MM.1S (cell line): ENCODE measurements around the gene AGK.
"Not testable (repeated sequence)": the region's sequence is repeated elsewhere in the genome, so short reads cannot be mapped to it uniquely, and the experiment has no call there.

Source experiments
- DNase-seq: peaks from one replicate; pipeline ENCODE4 v3.0.0-alpha.2; 2015
- H2AFZ ChIP-seq: fragments of 300-600 bp; sonication (generic); 2 replicates; pipeline ENCODE4 v1.6.0; 2016; ENCODE audit warnings: antibody characterized with exemption, low read length
- H3F3A ChIP-seq: fragments of 300-600 bp; sonication (generic); 2 replicates; pipeline ENCODE4 v1.6.1; 2016; ENCODE audit warnings: mild to moderate bottlenecking, antibody characterized with exemption, low read length, moderate library complexity, mixed read lengths; ENCODE audit not compliant: insufficient read depth
- H3K27ac ChIP-seq: fragments of 300-600 bp; sonication (generic); 2 replicates; pipeline ENCODE4 v1.5.1; 2016; ENCODE audit warnings: mild to moderate bottlenecking, low read length
- H3K27me3 ChIP-seq: fragments of 300-600 bp; sonication (generic); replicated peaks from 2 replicates; pipeline ENCODE4 v1.6.0; 2016; ENCODE audit warnings: low read length; ENCODE audit not compliant: insufficient read depth
- H3K36me3 ChIP-seq: fragments of 300-600 bp; sonication (generic); replicated peaks from 2 replicates; pipeline ENCODE4 v1.6.1; 2016; ENCODE audit warnings: mild to moderate bottlenecking, low read length, mixed read lengths; ENCODE audit not compliant: insufficient read depth
- H3K4me1 ChIP-seq: fragments of 300-600 bp; sonication (generic); 2 replicates; pipeline ENCODE4 v1.6.1; 2016; ENCODE audit warnings: low read length, mixed read lengths
- H3K4me2 ChIP-seq: fragments of 300-600 bp; sonication (generic); 2 replicates; pipeline ENCODE4 v1.6.0; 2016; ENCODE audit warnings: low read depth, low read length
- H3K4me3 ChIP-seq: fragments of 300-600 bp; sonication (generic); 2 replicates; pipeline ENCODE4 v1.5.1; 2016; ENCODE audit warnings: low read length, mixed read lengths
- H3K79me2 ChIP-seq: fragments of 300-600 bp; sonication (generic); 2 replicates; pipeline ENCODE4 v1.6.1; 2016; ENCODE audit warnings: mixed run types, low read length, mixed read lengths
- H3K9ac ChIP-seq: fragments of 300-600 bp; sonication (generic); 2 replicates; pipeline ENCODE4 v1.6.1; 2016; ENCODE audit warnings: low read length, mixed read lengths
- H3K9me2 ChIP-seq: fragments of 300-600 bp; sonication (generic); replicated peaks from 2 replicates; pipeline ENCODE4 v1.6.1; 2016; ENCODE audit warnings: mild to moderate bottlenecking, low read length, mixed read lengths; ENCODE audit not compliant: insufficient read depth
- H3K9me3 ChIP-seq: fragments of 300-600 bp; sonication (generic); replicated peaks from 2 replicates; pipeline ENCODE4 v1.6.1; 2016; ENCODE audit warnings: mild to moderate bottlenecking, low read length, mixed read lengths; ENCODE audit not compliant: insufficient read depth
- H4K20me1 ChIP-seq: fragments of 300-600 bp; sonication (generic); 2 replicates; pipeline ENCODE4 v1.6.1; 2016; ENCODE audit warnings: mild to moderate bottlenecking, low read length, moderate library complexity, mixed read lengths; ENCODE audit not compliant: insufficient read depth
- EZH2 ChIP-seq: fragments of 300-600 bp; sonication (generic); optimal IDR thresholded peaks from 2 replicates; pipeline ENCODE3; 2017; ENCODE audit warnings: low read depth, mild to moderate bottlenecking, antibody characterized with exemption, low read length, mixed read lengths
- EZH2phosphoT487 ChIP-seq: fragments of 300-600 bp; sonication (generic); IDR thresholded peaks from 2 replicates; pipeline ENCODE4 v1.6.1; 2018; ENCODE audit warnings: antibody characterized with exemption, low read length
- TF ChIP-seq, protein P1 (sequence below): fragments of 300-600 bp; sonication (generic); IDR thresholded peaks from 2 replicates; pipeline ENCODE4 v1.5.1; 2016; ENCODE audit warnings: antibody characterized with exemption, low read length, mixed read lengths

The AGK gene

DNA sequence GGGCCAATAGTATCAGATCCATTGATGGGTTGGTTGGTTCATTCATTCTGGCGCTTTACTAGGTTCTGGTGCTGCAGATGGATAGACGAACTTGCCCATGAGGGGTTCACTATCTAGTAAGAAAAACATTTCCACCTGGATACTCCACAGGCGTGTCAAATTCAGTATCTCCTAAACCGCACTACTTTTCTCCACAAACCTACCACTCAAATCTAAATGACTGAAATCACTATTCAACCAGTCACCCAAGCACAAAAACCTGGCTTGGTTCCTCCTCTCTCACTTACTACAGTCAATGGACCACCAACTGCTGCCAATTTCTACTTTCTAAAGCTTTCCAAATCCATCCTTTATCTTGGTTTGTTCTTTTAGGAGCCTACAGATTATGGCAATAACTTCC, 572 bp downstream of the AGK start:
- H3K27ac ChIP-seq = peak overlapping the region; percentile 22; the same call in 1 of the 2 replicates
- no peaks in the 10 kb centered on the region for H3K9me2 ChIP-seq

GRCh38 chr7:141557360-141557759, 6.2 kb downstream of the AGK start:
- Histone ChIP-seq H3K9me2 (no peaks in the 10 kb centered on the region), H3K9ac (peak overlapping the region; percentile 54), H3K4me1 (peaks cover 47% of the 10 kb centered on the region), H4K20me1 (no peaks in the 10 kb centered on the region), H2AFZ (peak overlapping the region; percentile 7; the same call in 1 of the 2 replicates), H3K27ac (peak overlapping the region; percentile 91), H3K36me3 (peaks cover 16% of the 10 kb centered on the region; the same call in 1 of the 2 replicates), H3K79me2 (peaks cover 57% of the 10 kb centered on the region), H3F3A (peaks cover 32% of the 10 kb centered on the region), H3K27me3 (no peaks in the 10 kb centered on the region), H3K9me3 (no peaks in the 10 kb centered on the region), H3K4me2 (peak overlapping the region; percentile 53), H3K4me3 (peak overlapping the region; percentile 11; the same call in 1 of the 2 replicates)
- TF ChIP-seq EZH2 (no peak), EZH2phosphoT487 (no peak)
- TF ChIP-seq, protein P1, sequence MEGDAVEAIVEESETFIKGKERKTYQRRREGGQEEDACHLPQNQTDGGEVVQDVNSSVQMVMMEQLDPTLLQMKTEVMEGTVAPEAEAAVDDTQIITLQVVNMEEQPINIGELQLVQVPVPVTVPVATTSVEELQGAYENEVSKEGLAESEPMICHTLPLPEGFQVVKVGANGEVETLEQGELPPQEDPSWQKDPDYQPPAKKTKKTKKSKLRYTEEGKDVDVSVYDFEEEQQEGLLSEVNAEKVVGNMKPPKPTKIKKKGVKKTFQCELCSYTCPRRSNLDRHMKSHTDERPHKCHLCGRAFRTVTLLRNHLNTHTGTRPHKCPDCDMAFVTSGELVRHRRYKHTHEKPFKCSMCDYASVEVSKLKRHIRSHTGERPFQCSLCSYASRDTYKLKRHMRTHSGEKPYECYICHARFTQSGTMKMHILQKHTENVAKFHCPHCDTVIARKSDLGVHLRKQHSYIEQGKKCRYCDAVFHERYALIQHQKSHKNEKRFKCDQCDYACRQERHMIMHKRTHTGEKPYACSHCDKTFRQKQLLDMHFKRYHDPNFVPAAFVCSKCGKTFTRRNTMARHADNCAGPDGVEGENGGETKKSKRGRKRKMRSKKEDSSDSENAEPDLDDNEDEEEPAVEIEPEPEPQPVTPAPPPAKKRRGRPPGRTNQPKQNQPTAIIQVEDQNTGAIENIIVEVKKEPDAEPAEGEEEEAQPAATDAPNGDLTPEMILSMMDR = no peak
- DNase-seq = peak; percentile 43

More for the DNA sequence above, 572 bp downstream of the AGK start:
- Histone ChIP-seq H3K4me1 (peaks cover 41% of the 10 kb centered on the region), H3K36me3 (no peaks in the 10 kb centered on the region; the same call in 1 of the 2 replicates), H3K9ac (peak overlapping the region; percentile 89), H3K79me2 (peaks cover 45% of the 10 kb centered on the region), H2AFZ (peak overlapping the region; percentile 100), H3K27me3 (no peaks in the 10 kb centered on the region), H4K20me1 (no peaks in the 10 kb centered on the region), H3K9me3 (no peaks in the 10 kb centered on the region), H3K4me2 (peak overlapping the region; percentile 87), H3K4me3 (peak overlapping the region; percentile 90), H3F3A (peaks cover 10% of the 10 kb centered on the region)
- no peak for DNase-seq
- no peak for TF ChIP-seq EZH2phosphoT487
- TF ChIP-seq, protein P1 = no peak
- TF ChIP-seq EZH2 = no peak

DNA sequence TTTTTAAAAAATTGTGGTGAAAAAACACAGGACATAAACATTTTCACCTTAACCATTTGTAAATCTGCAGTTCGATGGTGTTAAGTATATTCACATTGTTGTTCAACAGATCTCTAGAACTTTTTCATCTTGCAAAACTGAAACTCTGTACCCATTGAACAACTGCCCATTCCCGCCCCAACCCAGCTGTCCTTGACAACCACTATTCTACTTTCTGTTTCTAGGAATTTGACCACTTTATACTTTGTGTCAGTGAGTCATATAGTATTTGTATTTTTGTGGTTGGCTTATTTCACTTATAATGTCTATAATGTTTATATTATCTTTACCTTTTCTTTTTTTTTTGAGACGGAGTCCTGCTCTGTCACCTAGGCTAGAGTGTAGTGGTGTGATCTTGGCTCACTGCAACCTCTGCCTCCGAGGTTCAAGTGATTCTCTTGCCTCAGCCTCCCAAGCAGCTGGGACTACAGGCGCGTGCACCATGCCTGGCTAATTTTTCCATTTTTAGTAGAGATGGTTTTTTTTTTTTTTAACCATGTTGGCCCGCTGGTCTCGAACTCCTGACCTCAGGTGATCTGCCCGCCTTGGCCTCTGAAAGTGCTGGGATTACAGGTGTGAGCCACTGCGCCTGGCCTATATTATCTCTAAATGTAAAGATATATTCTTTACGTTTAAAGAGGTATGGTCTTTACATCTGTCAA, 6.8 kb downstream of the AGK start:
- H3K4me1 ChIP-seq = peaks cover 44% of the 10 kb centered on the region
- H3K4me2 ChIP-seq = peak overlapping the region; percentile 53
- not testable (repeated sequence) for H4K20me1 ChIP-seq, H3K9me3 ChIP-seq, H3K27me3 ChIP-seq, H3K9me2 ChIP-seq
- peak overlapping the region; percentile 7; the same call in 1 of the 2 replicates for H2AFZ ChIP-seq
- peak overlapping the region; percentile 31 for H3K4me3 ChIP-seq
- peaks cover 32% of the 10 kb centered on the region for H3F3A ChIP-seq
- peaks cover 57% of the 10 kb centered on the region for H3K79me2 ChIP-seq
- H3K9ac ChIP-seq = peak overlapping the region; percentile 54
- peak; percentile 91 for DNase-seq
- peaks cover 20% of the 10 kb centered on the region; the same call in 1 of the 2 replicates for H3K36me3 ChIP-seq
- peak overlapping the region; percentile 91 for H3K27ac ChIP-seq
